Stimulated activated CD4-positive, alpha-beta T cell treated with anti-CD3 and anti-CD28 coated beads, Interleukin-15, amount 100 ng/mL, for 48 hours (primary cell): Measurements from ENCODE around the gene ARID1B.

Experiments used
- DNase-seq, 2 donors: peaks; one replicate each; pipeline ENCODE4 v3.0.0-alpha.2; 2020; ENCODE audit warnings: low read depth in 2 of 2

Gene ARID1B

DNA sequence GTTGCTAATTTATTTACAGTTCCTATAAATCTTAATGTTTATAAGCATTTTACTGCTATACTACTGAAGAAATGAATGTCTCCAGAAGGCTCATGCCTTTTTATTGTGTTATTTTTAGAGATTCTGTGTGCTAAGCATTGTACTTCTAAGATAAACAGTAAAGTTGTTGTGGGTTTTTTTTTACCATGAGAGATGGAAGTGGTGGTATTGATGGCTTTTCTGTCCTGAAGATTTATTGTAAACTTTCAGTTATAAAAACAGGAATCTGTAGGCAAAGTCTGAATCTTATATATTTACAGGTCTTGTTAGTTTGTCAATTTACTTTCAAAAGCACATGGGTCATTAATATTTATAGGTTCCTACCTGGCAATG, 299.3 kb downstream of the ARID1B start:
- DNase-seq = no peak

DNA sequence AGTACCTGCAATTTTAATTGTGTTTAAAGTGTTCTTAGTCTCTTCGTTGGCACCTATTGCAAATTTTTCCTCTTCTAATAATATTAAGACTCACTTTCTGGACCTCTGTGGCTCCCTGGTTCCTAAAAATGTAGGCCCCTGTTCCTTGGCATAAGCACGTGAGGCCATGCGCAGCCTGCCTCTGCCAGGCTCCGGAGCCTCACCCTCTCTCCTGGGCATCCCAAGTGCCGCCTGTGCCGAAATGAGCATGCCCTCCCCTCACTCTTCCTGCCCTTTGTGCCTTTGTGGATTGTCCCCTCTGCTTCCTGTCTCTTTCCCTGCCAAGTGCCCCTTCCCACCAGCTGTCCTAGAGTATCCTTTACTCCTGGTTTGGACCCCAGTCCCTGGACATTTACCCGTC, 300.1 kb downstream of the ARID1B start:
- DNase-seq = no peak

DNA sequence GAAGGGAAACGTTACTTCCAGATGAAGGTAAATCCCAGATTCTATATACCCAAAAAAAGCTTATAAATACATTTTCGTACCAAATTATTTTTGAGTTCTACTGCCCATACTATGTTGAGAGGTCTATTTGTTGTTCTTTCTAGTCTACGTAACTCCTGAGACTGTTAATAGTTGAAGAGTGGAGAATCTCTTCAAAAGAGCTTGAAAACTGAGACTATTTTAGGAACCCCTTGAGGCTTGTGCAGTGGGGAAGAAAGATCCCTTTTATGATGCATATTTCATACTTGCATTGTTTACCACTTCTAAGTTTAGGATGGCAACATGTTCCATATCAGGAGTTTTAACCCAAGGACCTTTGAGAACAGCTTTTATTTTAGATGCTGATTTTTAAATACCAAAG, 301.1 kb downstream of the ARID1B start:
- DNase-seq = no peak

DNA sequence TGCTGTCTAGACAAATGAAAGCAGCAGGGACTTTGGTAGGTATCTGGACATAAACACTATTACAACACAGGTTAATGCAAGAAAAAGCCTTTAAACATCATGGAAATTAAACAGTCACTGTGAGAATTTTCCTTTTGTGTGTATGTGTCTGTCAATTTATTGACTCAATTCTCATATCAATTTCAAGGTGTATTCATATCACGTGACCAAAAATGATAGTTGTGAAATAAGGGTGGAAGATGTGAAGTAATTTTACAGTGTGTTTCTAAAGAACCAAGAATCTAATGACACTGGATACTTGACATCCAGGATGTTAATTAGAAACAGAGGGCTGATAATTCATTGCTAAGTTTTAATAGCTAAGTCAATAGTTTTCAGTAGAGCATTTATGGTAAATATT, 302.1 kb downstream of the ARID1B start:
- DNase-seq = no peak

DNA sequence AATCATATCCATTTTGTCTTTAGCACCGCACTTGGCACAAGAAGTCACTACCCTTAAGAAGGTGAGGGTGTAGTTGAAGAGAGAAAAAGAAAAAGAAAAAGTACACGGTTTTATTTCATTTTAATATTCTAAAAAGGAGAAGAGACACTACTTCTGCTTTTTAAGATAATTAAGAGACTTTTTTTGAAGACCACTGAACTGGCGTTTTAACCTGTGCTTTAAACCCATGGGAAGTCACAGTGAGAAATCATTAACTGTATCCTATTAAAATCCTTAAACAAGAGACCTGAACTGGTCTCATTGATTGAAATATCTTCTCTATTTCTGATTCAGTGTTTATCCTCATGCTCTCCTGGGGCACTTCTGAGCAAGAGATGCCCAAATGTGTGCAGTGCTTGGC, 302.6 kb downstream of the ARID1B start:
- no peak for DNase-seq

DNA sequence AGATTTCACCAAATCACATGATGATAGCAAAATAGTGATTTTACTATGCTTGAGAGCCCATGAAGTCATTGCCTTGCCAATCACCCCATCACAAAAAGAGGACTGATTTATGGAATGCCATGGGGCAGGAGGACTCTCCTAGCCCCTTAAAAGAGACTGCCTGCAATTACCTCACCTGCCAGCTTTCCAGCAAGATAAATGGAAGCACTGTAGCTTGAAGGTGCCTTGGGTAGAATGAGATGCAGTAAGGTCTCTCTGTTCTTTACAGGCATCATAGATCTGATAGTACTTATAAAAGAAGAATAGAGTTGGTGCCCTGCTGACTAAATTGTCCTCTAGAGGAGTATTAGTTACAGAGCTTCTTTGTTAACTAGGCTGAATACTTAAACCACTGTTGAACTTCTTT, 303.8 kb downstream of the ARID1B start:
- DNase-seq = no peak

DNA sequence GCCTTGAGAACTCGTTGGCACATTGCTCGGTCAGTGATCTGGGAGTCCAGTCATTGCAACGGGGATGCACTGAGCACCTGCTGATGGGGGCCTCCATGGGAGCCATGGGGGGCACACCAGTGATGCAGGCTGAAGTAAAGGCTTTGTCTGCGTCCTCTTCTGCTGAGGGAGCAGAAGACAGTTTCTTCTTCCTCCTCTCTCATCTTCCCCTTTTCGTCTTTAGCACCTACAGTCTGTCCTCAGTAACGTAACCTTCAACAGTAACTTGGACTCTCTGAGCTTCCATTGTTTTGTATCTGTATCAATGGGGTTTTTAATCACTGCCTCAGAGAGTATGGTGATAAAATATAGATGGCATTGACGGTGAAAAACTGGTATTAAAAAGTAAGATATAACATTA, 306.2 kb downstream of the ARID1B start:
- no peak for DNase-seq

DNA sequence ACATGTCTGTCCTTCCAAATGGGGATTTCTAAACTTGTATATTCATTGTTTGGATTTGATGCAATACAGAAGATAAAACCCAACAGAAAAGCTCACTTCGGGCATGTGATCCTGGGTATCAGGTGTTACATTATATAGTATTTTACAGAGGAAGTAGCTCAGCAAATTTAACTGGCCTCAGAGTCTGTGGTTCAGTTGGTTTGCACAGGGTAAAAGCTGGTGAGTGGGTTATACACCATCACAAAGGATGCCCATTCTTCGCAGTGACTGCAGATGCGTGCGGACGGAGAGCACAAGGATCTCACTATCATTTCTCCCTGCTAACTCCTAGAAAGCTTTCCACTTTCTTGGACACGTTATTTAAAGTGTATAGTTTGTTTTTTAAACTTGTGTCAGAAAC, 309.5 kb downstream of the ARID1B start:
- no peak for DNase-seq

DNA sequence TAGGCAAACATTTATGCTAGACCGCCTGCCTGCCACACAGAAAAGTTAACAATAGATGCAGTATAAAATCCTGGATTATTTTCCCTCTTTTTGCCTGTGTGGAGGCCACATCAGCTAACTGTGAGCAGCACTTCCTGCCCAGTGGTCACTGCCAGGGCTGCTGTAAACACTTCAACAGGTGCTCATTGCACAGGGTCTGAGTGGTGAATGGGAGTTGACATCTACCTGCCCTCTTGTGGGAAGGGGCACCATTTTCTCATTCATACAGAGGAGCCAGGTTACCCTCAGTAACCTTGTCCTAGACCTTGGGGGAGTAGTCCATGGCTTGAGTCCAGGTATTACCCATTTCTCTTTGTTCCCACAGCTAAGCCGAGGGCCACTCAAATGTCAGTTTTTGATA, 310.8 kb downstream of the ARID1B start:
- DNase-seq = no peak

DNA sequence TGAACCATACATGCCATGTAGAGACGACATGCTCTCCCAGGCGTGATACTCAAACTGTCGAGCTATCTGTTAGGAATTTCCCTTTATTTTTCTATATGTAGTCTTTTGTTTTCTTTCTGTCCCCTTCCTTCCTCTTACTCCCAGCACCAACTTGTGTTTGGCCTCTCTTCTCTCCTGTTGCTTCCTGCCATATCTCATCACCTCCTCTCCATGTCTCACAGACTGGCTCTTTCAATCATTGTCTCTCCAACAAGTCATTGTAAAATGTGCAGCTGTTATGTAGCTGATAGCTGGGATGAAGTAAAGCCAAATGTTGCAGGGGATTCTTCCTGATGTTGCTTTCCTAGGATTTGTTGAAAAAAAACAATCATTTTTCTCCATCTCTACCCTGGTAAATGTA, 311.7 kb downstream of the ARID1B start:
- DNase-seq = no peak

DNA sequence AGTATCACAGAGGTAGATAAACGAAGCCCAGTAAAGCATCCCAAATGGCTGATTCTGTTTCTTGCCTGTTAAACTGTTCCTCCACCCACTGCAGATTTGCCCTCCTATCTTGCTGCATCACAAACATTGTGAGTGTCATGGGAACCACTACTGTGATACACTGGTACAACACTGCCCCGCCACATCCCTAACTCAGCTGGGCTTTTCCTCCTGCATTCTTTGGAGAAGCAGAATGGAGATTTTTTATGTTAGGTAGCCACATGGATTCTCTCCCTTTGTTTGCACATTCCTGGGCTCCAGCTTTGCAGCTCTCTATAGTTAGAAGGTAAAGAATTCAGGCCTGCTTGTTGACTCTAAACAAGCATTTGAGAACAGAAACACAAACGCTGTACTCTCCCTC, 312.1 kb downstream of the ARID1B start:
- no peak for DNase-seq

DNA sequence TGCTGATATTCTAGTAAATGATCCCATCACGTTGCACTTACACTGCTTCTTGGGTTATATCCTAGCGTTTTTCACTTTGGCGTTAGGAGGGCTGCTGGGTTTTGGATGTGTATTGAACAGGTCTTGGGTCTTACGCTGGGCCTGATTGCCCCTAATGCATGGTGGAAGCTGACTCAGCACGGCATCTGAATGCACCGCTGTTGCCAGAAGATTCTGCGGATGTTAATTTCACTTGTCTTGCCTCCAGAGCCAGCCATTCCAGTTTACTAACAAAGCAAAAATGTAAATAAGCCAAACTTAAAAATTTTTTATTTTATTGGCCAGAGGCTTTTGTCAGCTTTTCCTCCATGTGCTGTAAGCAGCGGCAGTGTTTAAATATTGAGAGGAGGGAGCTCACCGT, 312.7 kb downstream of the ARID1B start:
- DNase-seq = no peak

DNA sequence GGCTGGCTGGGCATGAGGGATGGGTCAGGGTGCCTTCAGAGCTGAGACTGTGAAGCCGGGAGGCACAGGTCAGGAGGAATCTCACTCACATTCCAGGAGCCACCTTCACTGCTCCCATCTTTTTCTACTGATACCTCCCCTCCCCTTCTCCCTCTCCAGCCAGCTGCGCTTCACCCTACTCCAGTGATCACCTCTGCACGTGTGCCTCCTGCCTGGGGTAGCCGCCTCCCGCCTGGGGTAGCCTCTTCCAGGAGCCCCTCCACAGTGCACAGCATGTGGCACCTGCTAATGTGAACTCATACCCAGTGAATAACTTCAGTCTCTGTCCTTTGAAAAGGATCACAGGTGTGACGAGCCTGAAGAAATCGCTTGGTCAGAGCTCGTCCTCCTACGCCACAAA, 313.6 kb downstream of the ARID1B start:
- DNase-seq = no peak

DNA sequence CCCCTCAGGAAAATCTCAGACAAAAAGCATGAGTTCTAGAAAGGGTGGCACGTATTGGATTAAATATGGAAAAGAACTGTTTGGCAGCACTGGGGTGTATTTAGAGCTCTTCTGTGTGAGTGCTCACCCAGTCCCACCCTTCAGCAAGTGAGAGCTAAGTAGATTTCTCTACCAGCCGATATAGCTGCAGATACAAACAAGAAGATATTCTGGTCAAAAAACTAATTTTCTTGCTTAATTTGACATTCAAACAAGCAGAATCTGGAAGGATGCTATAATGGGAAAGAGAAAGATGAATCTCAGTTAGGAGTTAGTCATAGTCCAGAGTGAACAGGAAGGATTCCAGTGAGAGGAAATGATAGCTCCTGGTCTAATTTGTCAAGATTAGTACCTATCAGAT, 314.1 kb downstream of the ARID1B start:
- no peak for DNase-seq

DNA sequence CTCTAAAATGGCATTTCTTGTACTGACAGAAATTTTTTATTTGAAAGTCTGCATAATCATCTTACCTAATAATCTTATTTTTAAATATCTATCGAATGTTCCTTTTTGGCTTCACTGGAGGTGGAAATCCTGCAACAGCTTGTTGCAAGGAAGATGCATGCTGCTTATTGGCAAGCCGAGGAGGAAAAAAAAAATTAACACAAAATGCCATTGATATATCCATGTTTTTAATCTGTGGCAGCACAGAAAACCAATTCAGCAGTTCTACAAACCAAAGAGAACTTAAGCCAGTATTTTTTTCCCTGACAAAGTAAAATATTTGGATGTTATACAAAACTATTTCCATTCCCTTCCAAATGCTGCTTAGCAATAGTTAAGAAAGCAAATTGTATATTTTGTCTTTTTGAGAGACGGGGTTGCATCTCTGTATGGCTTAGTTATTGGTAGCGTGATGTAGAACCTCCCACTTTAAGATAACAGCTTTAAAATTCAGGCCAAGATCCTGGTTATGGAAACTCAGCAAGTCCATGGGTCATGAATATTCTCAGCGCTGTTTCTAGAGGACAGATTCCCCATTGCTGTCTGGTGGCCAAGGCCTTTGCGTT, 314.8 kb downstream of the ARID1B start:
- no peak for DNase-seq

DNA sequence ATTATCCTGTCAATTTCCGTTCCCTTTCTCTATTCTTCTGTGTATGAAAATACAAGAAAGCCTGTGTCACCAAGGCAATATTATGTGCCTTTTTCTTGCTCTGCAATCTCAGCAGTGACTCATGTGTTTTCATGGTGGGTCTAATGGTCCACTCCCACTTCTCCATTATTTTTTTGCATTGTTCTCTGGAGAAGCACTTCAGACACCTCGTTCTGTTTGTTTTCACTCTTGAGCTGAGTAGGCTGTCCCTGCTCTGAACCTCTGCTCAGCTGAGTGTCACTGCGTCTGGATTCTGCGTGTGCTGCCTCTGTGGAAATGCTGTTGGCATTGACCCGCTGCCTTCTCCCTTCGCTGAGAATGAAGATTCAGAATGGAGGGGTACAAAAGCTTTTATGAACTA, 315.6 kb downstream of the ARID1B start:
- no peak for DNase-seq

DNA sequence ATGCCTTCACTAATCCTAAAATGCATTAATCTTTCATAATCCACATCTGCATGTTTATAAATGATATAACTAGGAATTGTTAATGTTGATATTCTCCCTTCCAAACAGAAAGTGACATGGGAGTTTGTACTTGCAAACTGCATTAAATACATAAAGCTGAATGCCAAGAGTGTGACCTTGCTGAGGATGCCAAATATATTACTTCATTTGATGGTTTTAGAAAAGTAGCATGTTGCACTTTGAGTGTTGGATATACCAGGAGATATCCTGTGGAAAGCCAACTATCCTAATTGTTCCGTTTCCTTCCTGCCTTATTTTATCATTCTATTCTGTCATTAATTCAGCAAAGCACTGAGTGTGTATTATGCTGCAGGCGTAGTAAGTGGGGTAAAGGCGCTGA, 316.4 kb downstream of the ARID1B start:
- DNase-seq = no peak

DNA sequence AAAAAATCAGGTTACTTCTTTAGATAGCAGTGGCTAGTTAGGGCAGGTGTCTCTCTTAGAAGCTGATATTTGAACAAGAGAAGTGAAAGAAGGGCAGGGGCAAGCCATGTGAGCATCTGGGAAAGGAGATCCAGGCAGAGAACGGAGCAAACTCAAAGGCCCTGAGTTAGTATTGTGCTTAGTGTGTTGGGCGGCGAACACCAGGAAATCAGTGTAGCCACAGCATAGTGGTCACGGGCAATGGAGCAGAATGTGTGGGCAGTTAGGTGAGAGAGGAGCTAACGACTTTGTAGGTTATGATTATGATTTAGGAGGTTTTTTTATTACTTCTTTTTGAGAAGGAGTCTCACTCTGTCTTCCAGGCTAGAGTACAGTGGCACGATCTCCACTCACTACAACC, 316.9 kb downstream of the ARID1B start:
- no peak for DNase-seq

DNA sequence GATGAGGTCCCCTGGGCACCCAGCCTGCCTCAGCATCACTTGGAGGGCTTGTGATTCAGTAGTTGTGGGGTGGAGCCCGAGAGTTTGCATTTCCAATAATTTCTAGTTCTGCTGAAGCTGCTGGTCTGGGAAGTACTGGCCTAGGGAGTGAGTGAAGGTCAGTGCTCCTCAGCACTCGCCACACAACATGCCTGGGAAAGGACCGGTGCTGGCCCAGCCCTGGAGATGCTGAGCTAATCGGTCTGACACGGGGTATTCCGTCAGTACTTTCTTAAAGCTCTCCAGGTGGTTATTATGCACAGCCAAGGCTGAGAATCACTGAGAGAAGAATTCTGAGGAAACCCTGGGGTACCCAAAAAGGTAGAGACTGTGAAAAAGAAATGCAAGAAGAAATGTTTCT, 317.9 kb downstream of the ARID1B start:
- no peak for DNase-seq

DNA sequence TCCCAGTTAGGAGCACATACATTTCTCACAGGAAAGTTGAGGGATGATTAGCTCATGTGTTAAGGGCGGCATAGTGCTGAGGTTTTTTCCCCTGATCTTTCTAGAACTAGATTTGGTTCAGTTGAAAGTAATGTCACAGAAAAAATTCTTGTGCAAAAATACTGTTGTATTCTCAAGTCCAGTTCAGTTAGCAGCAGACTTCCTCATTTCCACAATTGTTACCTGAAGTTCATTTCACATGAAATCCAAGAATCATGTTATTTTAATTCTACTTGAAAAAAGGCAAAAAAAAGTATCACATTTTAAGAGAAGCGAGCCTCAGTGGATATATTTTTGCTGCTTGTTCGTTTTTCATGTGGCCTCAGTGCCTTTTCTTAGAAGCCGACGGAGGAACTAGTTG, 318.4 kb downstream of the ARID1B start:
- no peak for DNase-seq

DNA sequence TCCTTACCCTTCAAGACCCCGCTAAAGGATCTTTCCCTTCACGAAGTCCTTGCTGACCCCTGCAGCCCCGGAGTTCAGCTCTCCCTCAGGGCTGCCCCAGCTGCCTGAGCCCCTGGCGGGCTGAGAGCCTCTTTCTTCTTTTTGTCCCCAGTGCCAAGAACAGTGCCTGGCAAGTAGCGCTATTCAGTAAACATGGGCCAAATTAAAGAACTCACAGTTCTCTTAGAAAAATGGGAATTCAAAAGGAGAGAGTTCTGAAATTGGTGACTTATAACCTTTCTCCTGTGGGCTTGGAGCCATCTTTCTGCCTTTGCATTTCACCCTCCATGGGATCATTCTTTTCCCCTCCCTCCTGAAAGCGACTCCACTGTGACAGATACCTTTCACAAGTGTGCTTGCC, 318.9 kb downstream of the ARID1B start:
- no peak for DNase-seq

DNA sequence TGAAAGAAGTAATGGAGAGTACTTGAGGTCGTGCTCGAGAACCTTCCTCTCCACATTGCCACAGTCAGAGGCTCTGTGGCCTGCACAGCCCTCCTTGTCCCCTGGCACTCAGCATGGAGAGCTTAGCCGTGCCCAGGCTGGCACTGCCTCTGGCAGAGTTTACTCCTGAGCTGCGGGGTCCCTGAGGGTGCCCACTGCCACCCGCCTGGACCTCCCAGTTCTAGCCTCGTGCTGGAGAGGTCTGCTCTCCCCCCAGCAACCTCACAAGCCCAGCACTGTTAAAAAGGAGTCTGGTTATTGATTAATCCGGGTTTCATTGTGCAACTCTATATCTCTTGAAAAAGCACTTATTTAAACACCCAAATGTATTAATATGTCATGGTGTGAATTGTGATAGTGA, 319.3 kb downstream of the ARID1B start:
- DNase-seq = no peak

DNA sequence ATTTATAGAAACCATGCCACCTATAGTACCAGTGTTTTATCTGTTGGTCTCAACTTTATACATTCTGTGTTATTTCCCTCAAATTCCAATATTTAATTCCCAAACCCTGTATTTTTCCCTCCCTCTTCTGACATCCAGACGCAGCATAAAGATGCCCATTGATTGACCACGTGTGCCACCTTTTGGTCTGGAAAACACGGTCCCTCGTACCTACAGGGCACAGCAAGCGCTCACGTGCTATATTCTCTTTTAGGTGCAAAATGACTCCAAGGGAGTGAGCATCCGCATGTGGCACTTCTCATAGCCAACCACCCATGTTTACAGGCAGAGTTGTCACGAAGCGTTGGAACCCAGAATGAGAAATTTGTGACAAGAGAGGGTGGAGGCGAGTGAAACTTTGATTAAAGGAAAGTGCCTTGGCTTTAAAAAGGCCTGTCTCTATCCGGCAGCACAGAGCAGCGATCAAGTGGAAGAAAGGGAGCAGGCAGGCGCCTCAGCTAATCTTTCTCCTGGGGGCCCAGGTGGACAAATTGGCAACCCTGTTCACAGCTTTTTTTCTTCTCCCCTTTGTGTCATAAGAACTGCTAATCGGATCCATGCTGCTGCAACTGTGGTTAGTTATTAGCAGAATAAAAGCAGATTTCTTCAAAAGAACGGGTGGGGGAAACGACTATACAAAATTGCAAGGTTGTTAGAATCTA, 320.2 kb downstream of the ARID1B start:
- no peak for DNase-seq

DNA sequence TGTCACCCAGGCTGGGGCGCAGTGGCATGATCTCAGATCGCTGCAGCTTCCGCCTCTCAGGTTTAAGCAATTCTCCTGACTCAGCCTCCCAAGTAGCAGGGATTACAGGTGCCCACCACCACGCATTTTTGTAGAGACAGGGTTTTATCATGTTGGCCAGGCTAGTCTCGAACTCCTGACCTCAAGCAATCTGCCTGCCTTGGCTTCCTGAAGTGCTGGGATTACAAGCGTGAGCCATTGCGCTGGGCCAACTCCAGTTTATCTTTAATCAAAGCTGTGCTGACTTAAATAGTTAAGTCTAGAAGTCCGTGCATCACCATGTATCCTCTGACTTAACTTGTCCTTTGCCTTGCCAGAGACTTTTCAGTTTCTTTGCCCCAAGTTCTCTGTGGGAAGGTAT, 321.8 kb downstream of the ARID1B start:
- no peak for DNase-seq
